Activated CD4-positive, alpha-beta memory T cell treated with anti-CD3 and anti-CD28 coated beads, Interleukin-2, amount 10 ng/mL, durations not matched to agents 7 days and 5 days (primary cell): ENCODE measurements around the gene CTNNAL1. TPM values are rescaled to one million over a fixed set of nuclear protein-coding genes. Genes with fewer than 3 reads are reported as not detected.
"Not testable (repeated sequence)": the region's sequence is repeated elsewhere in the genome, so short reads cannot be mapped to it uniquely, and the experiment has no call there.

Experiments
- CTCF ChIA-PET: fragments of 350-600 bp; sonication (Branson Sonifier 250); formaldehyde crosslinking; loops from one replicate; lab custom pipeline; 2021; ENCODE audit warnings: antibody characterized with exemption, inconsistent platforms; lab: Charles Lee
- POLR2A ChIA-PET: fragments of 350-600 bp; sonication (Branson Sonifier 250); formaldehyde crosslinking; loops from one replicate; lab custom pipeline; 2021; ENCODE audit warnings: antibody characterized with exemption; lab: Charles Lee
- DNase-seq: peaks from one replicate; pipeline ENCODE4 v3.0.0-alpha.2; 2020
- H3K27ac Mint-ChIP-seq: one replicate; pipeline ENCODE4 v1.8.0; 2021; ENCODE audit warnings: mild to moderate bottlenecking, mixed read lengths
- H3K27me3 Mint-ChIP-seq: one replicate; pipeline ENCODE4 v1.8.0; 2021; ENCODE audit warnings: mixed read lengths
- H3K36me3 Mint-ChIP-seq: one replicate; pipeline ENCODE4 v1.8.0; 2021; ENCODE audit warnings: low read depth, mixed read lengths
- H3K4me1 Mint-ChIP-seq: one replicate; pipeline ENCODE4 v1.8.0; 2021; ENCODE audit warnings: mixed read lengths
- H3K4me3 Mint-ChIP-seq: one replicate; pipeline ENCODE4 v1.8.0; 2021; ENCODE audit warnings: mild to moderate bottlenecking, mixed read lengths
- H3K9me3 Mint-ChIP-seq: one replicate; pipeline ENCODE4 v1.8.0; 2021; ENCODE audit warnings: mixed read lengths
- total RNA-seq, 2 experiments: library from RNA; stranded (reverse); gene quantifications; one replicate each; pipeline ENCODE4 v1.2.3, GENCODE V29; 2021

The CTNNAL1 gene
- total RNA-seq, 2 experiments from 2014 or later: 13.2 to 13.3 TPM

DNA sequence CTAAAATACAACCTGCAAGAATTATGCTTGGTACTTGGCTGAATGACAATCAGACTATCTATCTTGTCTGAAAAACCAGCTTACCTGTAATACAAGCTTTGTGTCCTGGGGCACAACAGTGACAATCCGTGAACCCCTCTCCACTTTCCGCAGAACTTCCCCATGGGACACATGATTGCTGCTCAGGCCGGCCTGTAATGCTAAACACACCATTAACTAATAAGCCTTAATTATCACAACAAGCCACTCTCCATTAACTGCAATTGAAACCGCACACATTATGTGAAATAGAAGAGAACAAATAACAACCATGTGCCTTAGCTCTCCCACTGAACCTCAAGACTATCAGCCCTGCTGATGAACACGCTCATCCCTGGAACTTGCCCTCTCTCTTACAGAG lies 113.1 kb downstream of the CTNNAL1 start:
- Mint-ChIP-seq H3K27ac (no peak overlapping the region), H3K27me3 (no peaks in the 10 kb centered on the region), H3K4me1 (peaks cover 2% of the 10 kb centered on the region), H3K9me3 (no peaks in the 10 kb centered on the region), H3K36me3 (peaks cover 55% of the 10 kb centered on the region), H3K4me3 (no peak overlapping the region)
- POLR2A ChIA-PET: no interaction called here
- CTCF ChIA-PET: interaction anchor here (0.7 to 1.0 kb wide), 2 partner anchors 54 kb away, joined by 3 read pairs; no protein-coding TSS in a partner anchor
- DNase-seq: no peak

DNA sequence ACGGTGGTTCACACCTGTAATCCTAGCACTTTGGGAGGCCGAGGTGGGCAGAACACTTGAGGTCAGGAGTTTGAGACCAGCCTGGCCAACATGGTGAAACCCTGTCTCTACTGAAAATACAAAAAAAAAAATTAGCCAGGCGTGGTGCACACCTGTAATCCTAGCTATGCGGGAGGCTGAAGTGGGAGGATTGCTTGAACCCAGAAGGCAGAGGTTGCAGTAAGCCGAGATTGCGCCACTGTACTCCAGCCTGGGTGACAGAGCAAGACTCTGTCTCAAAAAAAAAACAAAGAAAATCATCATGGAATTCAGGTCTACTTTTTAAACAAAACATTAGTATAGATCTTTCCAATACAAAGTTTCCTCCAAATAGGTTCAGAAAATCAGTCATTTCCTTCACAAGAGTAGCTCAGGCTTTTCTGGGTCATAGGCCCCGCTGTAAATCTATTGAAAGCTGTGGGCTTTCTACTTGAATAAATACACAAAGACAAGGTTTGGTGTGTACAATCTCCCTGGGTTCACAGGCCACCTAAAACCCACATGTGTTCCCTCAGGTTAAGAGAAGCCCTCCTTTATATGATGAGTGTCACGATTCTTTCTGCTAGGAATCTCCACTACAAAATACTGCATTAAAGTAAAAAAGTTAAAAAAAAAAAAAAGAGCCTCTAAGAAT lies 114.1 kb downstream of the CTNNAL1 start:
- CTCF ChIA-PET: interaction anchor here (0.7 to 1.2 kb wide), 3 partner anchors 11 to 55 kb away, joined by 3 to 4 read pairs (median 3); no protein-coding TSS in a partner anchor
- H3K9me3 Mint-ChIP-seq, H3K4me3 Mint-ChIP-seq, H3K4me1 Mint-ChIP-seq, H3K27me3 Mint-ChIP-seq, H3K27ac Mint-ChIP-seq, POLR2A ChIA-PET, DNase-seq: not testable (repeated sequence)
- H3K36me3 Mint-ChIP-seq: peaks cover 54% of the 10 kb centered on the region

DNA sequence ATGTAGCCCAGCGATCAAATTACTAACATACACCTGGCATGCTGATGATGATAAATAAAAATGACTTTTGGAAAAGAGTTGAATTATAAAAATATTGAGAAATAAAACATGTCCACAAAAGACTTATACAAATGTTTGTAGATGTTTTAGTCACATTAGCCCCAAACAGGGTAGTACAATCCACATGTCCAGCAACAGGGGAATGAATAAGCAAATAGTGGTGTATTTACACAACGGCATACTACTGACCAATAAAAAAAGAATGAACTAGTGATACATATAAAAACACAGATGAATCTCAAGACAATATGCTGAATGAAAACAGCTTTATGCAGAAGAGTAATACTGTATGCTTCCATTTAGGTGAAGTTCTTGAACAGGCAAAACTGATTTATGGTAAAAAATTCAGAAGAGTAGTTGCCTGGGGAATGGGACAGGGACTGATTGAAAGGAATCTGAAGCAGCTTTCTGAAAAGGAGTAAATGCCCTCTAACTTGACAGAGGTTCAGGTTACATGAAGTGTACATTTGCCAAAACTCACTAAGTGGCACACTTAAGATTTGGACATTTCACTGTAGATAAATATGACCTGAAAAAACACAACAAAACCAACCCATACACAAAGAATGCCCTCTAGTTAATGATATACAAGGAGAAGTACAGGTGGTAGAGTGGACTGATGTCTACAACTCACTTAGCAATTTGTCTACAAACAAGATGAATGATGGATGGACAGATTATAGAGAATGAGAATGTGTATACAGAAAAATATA lies 115.8 kb downstream of the CTNNAL1 start:
- CTCF ChIA-PET: interaction anchor here (0.8 to 1.2 kb wide), 2 partner anchors 12 to 57 kb away, joined by 3 to 4 read pairs; no protein-coding TSS in a partner anchor

DNA sequence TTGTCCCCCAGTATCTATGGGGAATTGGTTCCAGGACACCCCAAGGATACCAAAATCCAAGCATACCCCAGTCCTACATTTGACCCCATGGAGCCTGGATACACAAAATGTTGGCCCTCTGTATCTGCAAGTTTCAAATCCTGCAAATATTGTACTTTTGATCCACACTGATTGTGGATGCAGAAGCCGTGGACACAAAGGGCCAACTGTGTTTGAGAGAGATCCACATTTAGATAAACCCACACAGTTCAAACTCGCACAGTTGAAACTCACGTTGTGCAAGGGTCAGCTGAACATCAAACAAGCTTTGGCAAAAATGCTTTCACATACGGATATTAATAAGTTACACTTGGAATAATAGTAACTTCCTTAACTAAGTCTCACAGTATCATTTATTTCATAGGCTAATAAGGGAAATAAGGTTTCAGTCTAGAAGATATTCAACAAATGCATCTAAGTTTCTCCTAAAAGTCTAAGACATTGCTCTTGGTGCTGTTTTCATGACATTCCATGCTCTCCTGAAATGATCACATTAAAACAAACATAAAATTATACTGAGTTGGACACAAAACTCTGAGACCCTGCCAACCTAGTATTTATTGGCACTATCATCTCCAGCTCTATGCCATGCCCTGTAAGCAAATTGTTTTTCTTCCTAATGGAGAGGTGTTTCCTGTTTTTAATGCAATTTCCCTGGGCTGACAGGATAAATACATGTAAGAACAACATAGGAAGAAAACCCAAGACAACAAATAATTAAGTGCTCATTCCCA lies 118.9 kb downstream of the CTNNAL1 start:
- CTCF ChIA-PET: no interaction called here

More for the DNA sequence above, 115.8 kb downstream of the CTNNAL1 start:
- no peaks in the 10 kb centered on the region for H3K4me1 Mint-ChIP-seq
- H3K27me3 Mint-ChIP-seq: no peaks in the 10 kb centered on the region
- POLR2A ChIA-PET: no interaction called here
- no peaks in the 10 kb centered on the region for H3K9me3 Mint-ChIP-seq
- no peak overlapping the region for H3K4me3 Mint-ChIP-seq
- peaks cover 45% of the 10 kb centered on the region for H3K36me3 Mint-ChIP-seq
- DNase-seq: no peak
- H3K27ac Mint-ChIP-seq: no peak overlapping the region

More for the DNA sequence above, 118.9 kb downstream of the CTNNAL1 start:
- no peaks in the 10 kb centered on the region for H3K4me1 Mint-ChIP-seq
- H3K27me3 Mint-ChIP-seq: no peaks in the 10 kb centered on the region
- H3K4me3 Mint-ChIP-seq: no peak overlapping the region
- no peaks in the 10 kb centered on the region for H3K9me3 Mint-ChIP-seq
- peaks cover 51% of the 10 kb centered on the region for H3K36me3 Mint-ChIP-seq
- POLR2A ChIA-PET: no interaction called here
- DNase-seq: no peak
- H3K27ac Mint-ChIP-seq: no peak overlapping the region

Other genes starting within 250 kb of the CTNNAL1 start
- gene ACTL7B, start 157.5 kb downstream of the CTNNAL1 start, total RNA-seq: not detected
- not detected for gene ACTL7A, start 151.2 kb downstream of the CTNNAL1 start, total RNA-seq
- 10 to 100 TPM; 19.9 to 21.6 TPM for gene ELP1, start 79.4 kb downstream of the CTNNAL1 start, total RNA-seq
- gene ABITRAM, start 79.1 kb downstream of the CTNNAL1 start, total RNA-seq: 10 to 100 TPM; 10.0 to 10.1 TPM
- 10 to 100 TPM; 33.3 TPM for gene TMEM245, start 106.4 kb upstream of the CTNNAL1 start, total RNA-seq
- gene FRRS1L, start 153.8 kb upstream of the CTNNAL1 start, total RNA-seq: not detected